CD14-positive monocyte (primary cell): ENCODE measurements around the gene DRC3. TPM values are rescaled to one million over a fixed set of nuclear protein-coding genes. Genes with fewer than 3 reads are reported as not detected.

Experiments used
- DNase-seq, 3 donors: peaks; one replicate each; pipeline ENCODE4 v3.0.0-alpha.2; 2011 to 2022
- H2AFZ ChIP-seq: 2 replicates; pipeline ENCODE4 v1.6.0; 2012; ENCODE audit warnings: mild to moderate bottlenecking, low read depth, low read length, inconsistent platforms; ENCODE audit not compliant: insufficient read depth, poor library complexity, severe bottlenecking
- H3K27ac ChIP-seq, 2 donors: 1 replicate in 1 of 2; 2 replicates in 1 of 2; pipeline ENCODE4 v1.5.1; 2012 to 2013; ENCODE audit warnings: low read length in 2 of 2, control low read depth in 1 of 2, inconsistent platforms in 1 of 2, low read depth in 1 of 2, mild to moderate bottlenecking in 1 of 2
- H3K27me3 ChIP-seq, 2 donors: one replicate each; pipeline versions ENCODE4 v1.6.0 to v1.6.1; 2011 to 2013; ENCODE audit warnings: low read length in 2 of 2; ENCODE audit not compliant: control insufficient read depth in 2 of 2, insufficient read depth in 2 of 2
- H3K36me3 ChIP-seq, 2 donors: replicated peaks in 1 of 2; 1 replicate in 1 of 2; 2 replicates in 1 of 2; pipeline versions ENCODE4 v1.5.1 to v1.6.1; 2012 to 2013; ENCODE audit warnings: low read length in 2 of 2, control low read depth in 1 of 2, inconsistent platforms in 1 of 2, mild to moderate bottlenecking in 1 of 2; ENCODE audit not compliant: insufficient read depth in 2 of 2, control insufficient read depth in 1 of 2
- H3K4me1 ChIP-seq, 2 donors: 1 replicate in 1 of 2; 2 replicates in 1 of 2; pipeline versions ENCODE4 v1.5.1 to v1.6.1; 2012 to 2013; ENCODE audit warnings: low read length in 2 of 2, control low read depth in 1 of 2, inconsistent platforms in 1 of 2, mild to moderate bottlenecking in 1 of 2, moderate library complexity in 1 of 2; ENCODE audit not compliant: insufficient read depth in 2 of 2, control insufficient read depth in 1 of 2
- H3K4me2 ChIP-seq: replicated peaks from 2 replicates; pipeline ENCODE3; 2012; ENCODE audit warnings: low read length, moderate library complexity, mild to moderate bottlenecking; ENCODE audit not compliant: poor library complexity, severe bottlenecking; ENCODE audit errors: extremely low read depth
- H3K4me3 ChIP-seq, 3 experiments: fragments of 200-600 bp in 1 of 3; sonication (generic) in 1 of 3; replicated peaks in 1 of 3; 1 replicate in 2 of 3; 2 replicates in 1 of 3; pipeline ENCODE4 v1.5.1; 2011 to 2013; ENCODE audit warnings: low read length in 3 of 3, mild to moderate bottlenecking in 3 of 3, control low read depth in 2 of 3, low read depth in 2 of 3, inconsistent platforms in 1 of 3, moderate library complexity in 1 of 3
- H3K79me2 ChIP-seq: 2 replicates; pipeline ENCODE4 v1.6.0; 2012; ENCODE audit warnings: mild to moderate bottlenecking, control low read depth, inconsistent platforms, low read length, moderate library complexity; ENCODE audit not compliant: insufficient read depth
- H3K9ac ChIP-seq: 2 replicates; pipeline ENCODE4 v1.6.0; 2017; ENCODE audit warnings: low read length, mild to moderate bottlenecking; ENCODE audit not compliant: insufficient read depth, poor library complexity, severe bottlenecking
- H3K9me3 ChIP-seq, 2 donors: replicated peaks in 1 of 2; 1 replicate in 1 of 2; 2 replicates in 1 of 2; pipeline versions ENCODE4 v1.5.1 to v1.6.1; 2012 to 2013; ENCODE audit warnings: low read length in 2 of 2, control low read depth in 1 of 2; ENCODE audit not compliant: control insufficient read depth in 1 of 2, insufficient read depth in 1 of 2
- H4K20me1 ChIP-seq: 2 replicates; pipeline ENCODE4 v1.6.0; 2012; ENCODE audit warnings: mild to moderate bottlenecking, low read length, control low read depth, moderate library complexity; ENCODE audit not compliant: insufficient read depth
- H3K27ac Mint-ChIP-seq, 7 donors: one replicate each; pipeline ENCODE4 v1.8.0; 2020; ENCODE audit warnings: mild to moderate bottlenecking in 7 of 7, mixed read lengths in 7 of 7, moderate library complexity in 6 of 7, inconsistent platforms in 2 of 7
- H3K27me3 Mint-ChIP-seq, 3 donors: one replicate each; pipeline ENCODE4 v1.8.0; 2021 to 2022; ENCODE audit warnings: low read depth in 3 of 3, mild to moderate bottlenecking in 3 of 3, mixed read lengths in 3 of 3, moderate library complexity in 3 of 3, inconsistent platforms in 1 of 3
- H3K36me3 Mint-ChIP-seq, 2 donors: one replicate each; pipeline ENCODE4 v1.8.0; 2020; ENCODE audit warnings: mixed read lengths in 2 of 2, inconsistent platforms in 1 of 2, mild to moderate bottlenecking in 1 of 2
- H3K4me1 Mint-ChIP-seq: one replicate; pipeline ENCODE4 v1.8.0; 2020; ENCODE audit warnings: mild to moderate bottlenecking, mixed read lengths
- H3K4me3 Mint-ChIP-seq, 2 donors: one replicate each; pipeline ENCODE4 v1.8.0; 2020; ENCODE audit warnings: mild to moderate bottlenecking in 2 of 2, mixed read lengths in 2 of 2, moderate library complexity in 1 of 2
- H3K9me3 Mint-ChIP-seq, 7 donors: one replicate each; pipeline ENCODE4 v1.8.0; 2020 to 2022; ENCODE audit warnings: mixed read lengths in 7 of 7, mild to moderate bottlenecking in 6 of 7, moderate library complexity in 6 of 7, inconsistent platforms in 2 of 7
- CTCF ChIP-seq: fragments of 200-600 bp; IDR thresholded peaks from one replicate; pipeline ENCODE4 v1.8.0; 2022; ENCODE audit warnings: antibody characterized with exemption, mild to moderate bottlenecking
- WGBS: methylation state at CpG from one replicate; pipeline ENCODE4 v1.1.5; 2013; ENCODE audit warnings: missing lambda C conversion rate; ENCODE audit not compliant: insufficient coverage; 5-methylcytosine and 5-hydroxymethylcytosine counted together
- intact Hi-C, 2 donors: fragments of 100-400 bp; cut with micrococcal nuclease; formaldehyde crosslinking; loops; one replicate each; pipeline versions ENCODE4 v1.15.0 to v1.15.1; 2023
- polyA plus RNA-seq, 3 donors: library from polyadenylated mRNA; depleted of rRNA in 1 of 3; unstranded in 2 of 3; stranded (reverse) in 1 of 3; fragments of 300-500 nt in 2 of 3; fragments of >200 nt in 1 of 3; fragmentation: Illumina TruSeq in 2 of 3; gene quantifications; 1 replicate in 2 of 3; 2 replicates in 1 of 3; pipeline ENCODE4 v1.2.3, GENCODE V29; 2012 to 2021

The DRC3 gene
- polyA plus RNA-seq, 3 donors, result 0.23 to 0.58 (median 0.39) TPM

DNA sequence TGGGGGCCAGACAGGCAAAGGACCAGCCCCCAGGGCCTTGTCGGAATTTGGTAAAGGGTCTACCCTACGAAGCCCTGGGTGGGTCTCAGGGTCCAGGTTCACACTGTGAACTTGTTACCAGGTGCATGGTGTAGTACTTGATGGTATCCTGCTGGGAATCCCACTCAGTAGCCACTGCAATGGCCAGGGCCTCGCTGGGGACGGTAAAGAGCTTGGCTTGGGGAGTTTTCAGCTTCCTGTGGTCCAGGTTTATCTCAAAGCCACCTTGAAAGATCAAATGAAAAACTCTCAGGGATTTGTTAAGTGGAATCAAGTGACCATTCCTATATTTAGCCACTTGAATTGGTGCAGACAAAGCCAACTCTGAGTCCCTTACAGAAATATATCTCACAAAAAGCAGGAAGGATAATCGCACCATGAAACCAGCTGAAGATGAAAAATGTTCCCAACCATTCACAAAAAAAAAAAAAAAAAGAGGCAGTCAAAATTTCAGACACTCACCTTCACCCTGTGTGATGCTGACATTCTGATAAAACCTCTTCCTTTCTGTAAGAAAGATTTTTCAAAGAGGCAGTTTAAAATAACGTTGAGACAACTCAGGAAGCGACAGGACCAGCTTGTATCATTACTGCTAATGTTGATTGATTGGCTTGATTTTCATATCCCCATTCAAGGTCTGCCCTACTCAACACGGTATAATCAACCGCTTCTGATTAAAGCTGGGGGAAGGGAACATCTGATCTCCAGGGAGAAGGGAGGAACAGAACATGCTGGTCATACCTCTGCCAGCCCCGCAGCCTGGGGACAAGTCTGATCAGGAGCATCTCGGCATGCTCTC is 55.7 kb downstream of the DRC3 start:
- Histone ChIP-seq H3K4me1 (peaks cover 36 to 46% of the 10 kb centered on the region in 2 donors), H3K9ac (no peak overlapping the region), H3K36me3 (peaks cover 24 to 41% of the 10 kb centered on the region in 2 donors), H3K9me3 (no peaks in the 10 kb centered on the region), H3K79me2 (peaks cover 66% of the 10 kb centered on the region), H3K4me3 (no peak overlapping the region), H3K4me2 (no peak overlapping the region), H3K27me3 (no peaks in the 10 kb centered on the region), H3K27ac (peak overlapping the region in 1 of 2 donors; percentile 99), H2AFZ (no peak overlapping the region), H4K20me1 (peaks cover 50% of the 10 kb centered on the region)
- intact Hi-C loops, result loop anchor here (5.0 to 10.0 kb wide), 2 partner anchors 36 to 214 kb away; no protein-coding TSS in a partner anchor
- Mint-ChIP-seq H3K4me1 (peaks cover 46% of the 10 kb centered on the region), H3K27me3 (peaks cover 0 to 1% (median 0%) of the 10 kb centered on the region in 3 donors), H3K27ac (peak overlapping the region in 4 of 7 donors; percentile 16 to 97 (median 26)), H3K36me3 (peaks cover 39 to 47% of the 10 kb centered on the region in 2 donors), H3K4me3 (no peak overlapping the region), H3K9me3 (no peaks in the 10 kb centered on the region)
- no peak for TF ChIP-seq CTCF
- DNase-seq, result no peak
- WGBS, result 97% methylated on average over 5 of the region's 11 CpGs

DNA sequence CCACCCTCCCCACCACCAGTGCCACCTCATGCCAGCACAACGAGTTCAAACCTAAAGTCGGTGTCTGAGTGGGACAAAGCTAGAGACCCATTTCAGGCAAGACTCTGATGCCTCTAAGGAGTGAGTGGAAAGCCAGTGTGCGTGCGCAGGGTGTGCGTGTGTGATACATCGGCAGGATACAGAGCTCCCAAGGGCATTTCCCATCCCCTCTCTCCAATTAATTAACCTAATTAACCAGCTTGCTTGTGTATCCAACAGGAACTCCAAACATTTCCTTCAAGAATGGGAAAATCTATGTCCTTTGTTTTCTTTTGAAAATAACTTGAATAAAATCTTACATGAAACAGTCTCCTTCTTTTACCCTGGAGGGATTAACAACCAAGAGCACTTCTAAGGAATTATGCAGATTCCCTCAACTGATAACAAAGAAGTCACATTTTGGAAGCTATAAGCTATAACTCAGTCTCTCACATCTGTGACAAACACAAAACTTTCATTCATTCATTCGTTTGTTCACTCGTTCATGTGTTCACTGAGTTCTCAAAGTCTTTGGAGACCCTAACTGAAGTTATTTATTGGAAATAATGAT is 56.4 kb downstream of the DRC3 start:
- Mint-ChIP-seq H3K4me1 (peaks cover 49% of the 10 kb centered on the region), H3K27ac (peak overlapping the region in 2 of 7 donors; percentile 21 to 30), H3K9me3 (no peaks in the 10 kb centered on the region), H3K36me3 (peaks cover 35 to 43% of the 10 kb centered on the region in 2 donors), H3K4me3 (no peak overlapping the region), H3K27me3 (peaks cover 0 to 1% (median 0%) of the 10 kb centered on the region in 3 donors)
- no peak for TF ChIP-seq CTCF
- H3K4me2 ChIP-seq, result no peak overlapping the region
- peaks cover 36 to 48% of the 10 kb centered on the region in 2 donors for H3K4me1 ChIP-seq
- H3K36me3 ChIP-seq, result peaks cover 18 to 34% of the 10 kb centered on the region in 2 donors
- no peak overlapping the region for H2AFZ ChIP-seq
- H3K27ac ChIP-seq, result no peak overlapping the region
- H3K9ac ChIP-seq, result no peak overlapping the region
- DNase-seq, result no peak
- H3K79me2 ChIP-seq, result peaks cover 73% of the 10 kb centered on the region
- no peaks in the 10 kb centered on the region for H3K27me3 ChIP-seq
- intact Hi-C loops, result loop anchor here (5.0 to 10.0 kb wide), 2 partner anchors 37 to 214 kb away; no protein-coding TSS in a partner anchor
- H3K9me3 ChIP-seq, result no peaks in the 10 kb centered on the region
- 100% methylated on average over 1 of the region's 8 CpGs for WGBS
- H3K4me3 ChIP-seq, result no peak overlapping the region
- peaks cover 56% of the 10 kb centered on the region for H4K20me1 ChIP-seq
